EL (cell line): Measurements from ENCODE around the gene CANX.

ENCODE experiments used
- DNase-seq: peaks from one replicate; pipeline ENCODE4 v3.0.0-alpha.2; 2016

Gene CANX

GRCh38 chr5:179759581-179760551 is 61.1 kb downstream of the CANX start:
- no peak for DNase-seq

GRCh38 chr5:179762079-179762780 is 63.5 kb downstream of the CANX start:
- peak; percentile 40 for DNase-seq

- peak; percentile 64 for DNase-seq
Measured at GRCh38 chr5:179762781-179763176, 64.0 kb downstream of the CANX start.

GRCh38 chr5:179763215-179763945 is 64.6 kb downstream of the CANX start:
- peak; percentile 78 for DNase-seq

- DNase-seq = no peak
Measured at GRCh38 chr5:179764056-179764455, 65.3 kb downstream of the CANX start.

- peak; percentile 92 for DNase-seq
Measured at GRCh38 chr5:179765400-179765799, 66.6 kb downstream of the CANX start.

GRCh38 chr5:179766021-179766725 is 67.4 kb downstream of the CANX start:
- DNase-seq = peak; percentile 41

- no peak for DNase-seq
Measured at GRCh38 chr5:179766726-179767455, 68.1 kb downstream of the CANX start.

GRCh38 chr5:179767496-179768100 is 68.8 kb downstream of the CANX start:
- DNase-seq = no peak

- no peak for DNase-seq
Measured at GRCh38 chr5:179768326-179769085, 69.7 kb downstream of the CANX start.

GRCh38 chr5:179769271-179769670 is 70.5 kb downstream of the CANX start:
- DNase-seq = no peak

- no peak for DNase-seq
Measured at GRCh38 chr5:179769796-179770195, 71.0 kb downstream of the CANX start.

GRCh38 chr5:179771311-179771895 is 72.6 kb downstream of the CANX start:
- DNase-seq = no peak

- no peak for DNase-seq
Measured at GRCh38 chr5:179772351-179772750, 73.6 kb downstream of the CANX start.

GRCh38 chr5:179773686-179774040 is 74.9 kb downstream of the CANX start:
- no peak for DNase-seq

GRCh38 chr5:179774442-179774841 is 75.7 kb downstream of the CANX start:
- no peak for DNase-seq

GRCh38 chr5:179776411-179776938 is 77.7 kb downstream of the CANX start:
- no peak for DNase-seq

GRCh38 chr5:179777456-179777855 is 78.7 kb downstream of the CANX start:
- DNase-seq = no peak

- DNase-seq = no peak
Measured at GRCh38 chr5:179777909-179778308, 79.1 kb downstream of the CANX start.

- no peak for DNase-seq
Measured at GRCh38 chr5:179778591-179778990, 79.8 kb downstream of the CANX start.
